ENCODE results near the gene MMP17. TPM values are rescaled to one million over a fixed set of nuclear protein-coding genes. Genes with fewer than 3 reads are reported as not detected.

Gene MMP17
- total RNA-seq, 1 donor from 2014 or later: 0.62 TPM

DNA sequence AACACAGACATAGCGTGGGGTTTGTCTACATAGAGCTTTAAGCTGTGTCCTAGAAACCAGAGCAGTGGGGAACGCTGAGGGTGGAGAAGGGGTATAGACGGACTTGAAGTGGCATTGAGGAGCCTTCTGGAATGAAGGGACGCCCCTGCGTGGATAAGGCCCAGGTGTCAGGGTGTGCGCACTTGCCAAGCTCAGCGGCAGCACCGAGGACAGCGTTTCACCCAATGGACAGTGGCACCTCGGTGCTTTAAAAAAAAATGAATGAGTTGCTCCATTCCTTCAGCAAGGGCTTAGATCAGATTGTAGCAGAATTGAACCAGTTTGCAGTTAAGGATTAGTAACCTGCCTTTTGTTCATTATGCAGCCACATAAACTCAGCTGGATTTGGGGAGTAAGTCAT lies 33.6 kb upstream of the MMP17 start:
- no peak for DNase-seq (ENCODE audit: low spot score)
- H3K27ac Mint-ChIP-seq: no peak overlapping the region
- H3K27me3 Mint-ChIP-seq (ENCODE audit: low read depth): no peaks in the 10 kb centered on the region
- H3K9me3 Mint-ChIP-seq: no peaks in the 10 kb centered on the region
- no peak overlapping the region for H3K4me3 Mint-ChIP-seq (ENCODE audit: low read depth)
- peaks cover 52% of the 10 kb centered on the region for H3K36me3 Mint-ChIP-seq (ENCODE audit: low read depth)
- no peaks in the 10 kb centered on the region for H3K4me1 Mint-ChIP-seq (ENCODE audit: low read depth)
- intact Hi-C loops (cut with micrococcal nuclease): no loop called here

DNA sequence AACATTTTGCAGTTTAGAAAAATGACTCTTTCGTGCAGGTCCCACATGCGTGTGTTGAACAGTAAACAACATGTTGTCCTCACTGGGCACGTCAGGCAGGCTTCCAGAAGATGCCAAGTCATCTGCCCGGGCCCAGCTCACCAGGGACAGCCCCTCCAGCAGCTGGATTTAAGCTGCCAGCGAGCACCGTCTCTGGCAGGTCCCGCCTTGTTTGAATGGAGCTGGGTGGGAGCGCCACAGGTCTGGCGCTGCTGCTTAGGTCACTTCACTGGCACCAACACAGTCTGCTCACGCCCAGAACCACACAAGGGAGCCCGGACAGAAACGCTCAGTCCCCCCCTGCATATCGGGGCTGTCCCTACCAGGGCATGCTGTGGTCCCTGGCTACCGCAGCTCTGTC lies 33.1 kb upstream of the MMP17 start:
- Mint-ChIP-seq H3K4me3 (ENCODE audit: low read depth) (no peak overlapping the region), H3K27me3 (ENCODE audit: low read depth) (no peaks in the 10 kb centered on the region)
- DNase-seq (ENCODE audit: low spot score): no peak

DNA sequence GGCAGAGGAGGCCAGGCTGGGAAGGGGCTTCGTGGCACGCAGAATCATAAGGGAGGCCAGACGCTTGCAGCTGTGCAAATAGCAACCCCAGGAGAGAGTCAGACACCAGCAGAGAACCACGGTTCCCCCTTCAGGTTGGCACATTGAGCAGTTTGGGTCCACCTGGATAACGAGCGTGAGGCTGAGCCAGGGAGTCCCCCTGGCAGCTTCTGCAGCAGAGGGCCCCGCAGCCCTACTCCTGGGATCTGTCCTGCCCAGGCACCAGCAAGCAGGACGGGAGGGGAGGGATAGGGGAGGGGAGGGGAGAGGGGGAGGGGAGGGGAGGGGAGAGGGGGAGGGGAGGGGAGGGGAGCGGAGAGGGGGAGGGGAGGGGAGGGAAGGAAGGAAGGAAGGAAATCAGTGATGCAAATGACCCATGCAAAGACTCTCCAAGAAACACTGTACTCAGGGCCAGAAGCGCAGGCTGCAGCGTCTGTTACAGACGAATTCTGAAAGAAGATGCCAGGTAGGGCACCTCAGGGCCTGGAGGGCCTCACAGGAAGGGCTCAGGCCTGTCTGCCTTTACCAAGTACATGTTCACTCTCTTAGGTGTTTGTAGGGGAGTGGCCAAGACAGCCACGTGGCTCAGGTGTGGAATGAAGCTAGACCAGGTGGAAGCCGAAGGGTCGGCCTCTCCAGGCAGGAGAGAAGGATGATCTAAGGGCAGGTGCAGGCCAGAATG lies 32.3 kb upstream of the MMP17 start:
- Mint-ChIP-seq H3K27ac (no peak overlapping the region), H3K36me3 (ENCODE audit: low read depth) (peaks cover 50% of the 10 kb centered on the region), H3K4me3 (ENCODE audit: low read depth) (no peak overlapping the region), H3K27me3 (ENCODE audit: low read depth) (no peaks in the 10 kb centered on the region), H3K9me3 (no peaks in the 10 kb centered on the region), H3K4me1 (ENCODE audit: low read depth) (no peaks in the 10 kb centered on the region)
- DNase-seq (ENCODE audit: low spot score): no peak
- intact Hi-C loops (cut with micrococcal nuclease): no loop called here

More for the DNA sequence above, 33.1 kb upstream of the MMP17 start:
- no peak overlapping the region for H3K27ac Mint-ChIP-seq
- intact Hi-C loops (cut with micrococcal nuclease): no loop called here
- H3K9me3 Mint-ChIP-seq: no peaks in the 10 kb centered on the region
- peaks cover 52% of the 10 kb centered on the region for H3K36me3 Mint-ChIP-seq (ENCODE audit: low read depth)
- no peaks in the 10 kb centered on the region for H3K4me1 Mint-ChIP-seq (ENCODE audit: low read depth)

DNA sequence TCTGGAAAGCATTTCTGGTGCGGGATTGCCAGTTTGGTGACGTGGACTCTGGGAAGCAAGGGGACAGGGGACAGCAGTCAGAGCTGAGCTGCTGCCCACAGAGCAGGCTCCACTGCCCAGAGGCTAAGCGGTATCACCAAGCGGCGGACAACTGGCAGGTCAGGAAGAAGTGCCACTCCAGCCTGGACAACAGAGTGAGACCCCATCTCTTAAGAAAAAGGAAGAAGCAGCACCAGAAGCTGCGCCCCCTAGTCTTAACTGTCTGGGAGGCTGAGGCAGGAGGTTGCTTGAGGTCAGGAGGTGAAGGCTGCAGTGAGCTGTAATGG lies 31.8 kb upstream of the MMP17 start:
- H3K36me3 Mint-ChIP-seq (ENCODE audit: low read depth): peaks cover 50% of the 10 kb centered on the region
- no peak for DNase-seq (ENCODE audit: low spot score)
- intact Hi-C loops (cut with micrococcal nuclease): no loop called here
- no peaks in the 10 kb centered on the region for H3K27me3 Mint-ChIP-seq (ENCODE audit: low read depth)
- no peak overlapping the region for H3K4me3 Mint-ChIP-seq (ENCODE audit: low read depth)
- no peaks in the 10 kb centered on the region for H3K9me3 Mint-ChIP-seq
- no peaks in the 10 kb centered on the region for H3K4me1 Mint-ChIP-seq (ENCODE audit: low read depth)
- H3K27ac Mint-ChIP-seq: no peak overlapping the region

DNA sequence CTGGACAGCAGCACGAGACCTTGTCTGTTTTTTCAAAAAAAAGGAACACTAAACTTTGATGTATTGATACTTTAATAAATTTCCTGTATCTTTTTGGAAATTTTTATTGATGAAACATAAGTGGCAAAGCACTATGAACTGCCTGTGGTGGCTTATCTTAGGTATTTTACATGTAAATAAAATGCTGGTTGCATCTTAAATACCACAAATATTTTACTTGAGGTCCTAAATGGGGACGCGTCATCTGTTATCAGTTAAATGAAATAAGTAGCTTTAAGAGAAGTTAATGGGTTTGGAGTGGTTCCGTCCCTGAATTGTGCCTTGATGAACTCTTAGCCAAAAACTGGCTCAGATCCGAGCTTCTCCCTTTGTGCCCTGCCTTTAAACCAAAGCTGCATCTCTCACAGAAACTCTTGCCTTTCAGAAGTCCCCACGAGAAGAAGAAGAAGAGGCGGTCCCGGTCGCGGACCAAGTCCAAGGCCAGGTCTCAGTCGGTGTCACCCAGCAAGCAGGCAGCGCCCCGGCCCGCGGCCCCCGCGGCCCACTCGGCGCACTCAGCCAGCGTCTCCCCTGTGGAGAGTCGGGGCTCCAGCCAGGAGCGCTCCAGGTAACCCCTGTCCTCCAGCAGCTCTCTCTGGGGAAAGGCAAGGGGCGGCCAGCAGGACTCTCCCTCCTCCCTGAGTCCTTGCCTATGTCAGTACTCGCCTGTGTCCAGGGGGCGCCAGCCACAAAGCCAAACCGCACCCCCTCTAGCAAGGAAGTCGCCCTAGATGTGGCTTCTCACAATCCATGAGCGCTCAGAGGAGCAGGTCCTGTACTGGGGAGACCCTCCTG lies 31.2 kb upstream of the MMP17 start:
- DNase-seq (ENCODE audit: low spot score): no peak
- Mint-ChIP-seq H3K4me3 (ENCODE audit: low read depth) (no peak overlapping the region), H3K27ac (no peak overlapping the region), H3K9me3 (no peaks in the 10 kb centered on the region), H3K36me3 (ENCODE audit: low read depth) (peaks cover 51% of the 10 kb centered on the region), H3K4me1 (ENCODE audit: low read depth) (no peaks in the 10 kb centered on the region), H3K27me3 (ENCODE audit: low read depth) (no peaks in the 10 kb centered on the region)
- intact Hi-C loops (cut with micrococcal nuclease): no loop called here

DNA sequence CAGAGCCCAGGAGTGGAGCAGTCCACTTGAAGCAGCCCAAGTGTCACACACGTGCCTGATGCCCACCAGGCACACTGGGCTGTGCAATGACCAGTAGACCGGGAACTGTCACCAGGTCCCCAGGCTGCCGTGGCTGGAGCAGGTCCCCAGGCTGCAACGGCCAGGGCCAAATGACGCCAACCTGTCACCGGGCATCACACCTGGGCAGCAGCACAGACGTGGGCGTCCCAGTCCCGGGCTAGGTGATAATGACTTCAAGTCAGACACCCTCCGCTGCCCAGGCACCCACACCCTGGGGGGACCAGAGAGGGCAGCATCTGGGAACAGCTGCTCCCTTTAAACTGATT lies 30.6 kb upstream of the MMP17 start:
- peaks cover 52% of the 10 kb centered on the region for H3K36me3 Mint-ChIP-seq (ENCODE audit: low read depth)
- no peaks in the 10 kb centered on the region for H3K9me3 Mint-ChIP-seq
- H3K27me3 Mint-ChIP-seq (ENCODE audit: low read depth): no peaks in the 10 kb centered on the region
- no peak overlapping the region for H3K4me3 Mint-ChIP-seq (ENCODE audit: low read depth)
- no peak overlapping the region for H3K27ac Mint-ChIP-seq
- DNase-seq (ENCODE audit: low spot score): no peak
- H3K4me1 Mint-ChIP-seq (ENCODE audit: low read depth): no peaks in the 10 kb centered on the region
- intact Hi-C loops (cut with micrococcal nuclease): no loop called here

DNA sequence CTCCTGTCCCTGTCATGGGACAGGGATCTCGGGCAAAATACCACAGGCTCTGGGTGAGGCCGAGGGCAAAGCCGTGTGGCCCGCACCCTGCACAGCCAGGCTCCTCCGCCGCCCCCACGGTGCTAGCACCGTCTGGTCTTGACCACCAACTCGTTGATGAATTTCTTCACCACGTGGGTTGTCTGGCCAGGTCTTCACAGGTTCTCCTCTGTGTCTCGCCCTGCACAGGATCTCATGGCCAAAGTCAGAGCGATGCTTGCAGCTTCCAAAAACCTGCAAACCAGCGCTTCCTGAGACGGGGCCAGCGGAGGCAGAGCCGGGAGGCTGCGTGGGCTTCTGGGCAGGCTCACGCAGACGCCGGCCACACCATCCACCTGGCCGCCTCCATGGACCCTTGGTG lies 29.0 kb upstream of the MMP17 start:
- intact Hi-C loops (cut with micrococcal nuclease): no loop called here
- Mint-ChIP-seq H3K27me3 (ENCODE audit: low read depth) (no peaks in the 10 kb centered on the region), H3K27ac (no peak overlapping the region), H3K9me3 (no peaks in the 10 kb centered on the region), H3K4me3 (ENCODE audit: low read depth) (no peak overlapping the region), H3K36me3 (ENCODE audit: low read depth) (peaks cover 46% of the 10 kb centered on the region), H3K4me1 (ENCODE audit: low read depth) (no peaks in the 10 kb centered on the region)
- no peak for DNase-seq (ENCODE audit: low spot score)

DNA sequence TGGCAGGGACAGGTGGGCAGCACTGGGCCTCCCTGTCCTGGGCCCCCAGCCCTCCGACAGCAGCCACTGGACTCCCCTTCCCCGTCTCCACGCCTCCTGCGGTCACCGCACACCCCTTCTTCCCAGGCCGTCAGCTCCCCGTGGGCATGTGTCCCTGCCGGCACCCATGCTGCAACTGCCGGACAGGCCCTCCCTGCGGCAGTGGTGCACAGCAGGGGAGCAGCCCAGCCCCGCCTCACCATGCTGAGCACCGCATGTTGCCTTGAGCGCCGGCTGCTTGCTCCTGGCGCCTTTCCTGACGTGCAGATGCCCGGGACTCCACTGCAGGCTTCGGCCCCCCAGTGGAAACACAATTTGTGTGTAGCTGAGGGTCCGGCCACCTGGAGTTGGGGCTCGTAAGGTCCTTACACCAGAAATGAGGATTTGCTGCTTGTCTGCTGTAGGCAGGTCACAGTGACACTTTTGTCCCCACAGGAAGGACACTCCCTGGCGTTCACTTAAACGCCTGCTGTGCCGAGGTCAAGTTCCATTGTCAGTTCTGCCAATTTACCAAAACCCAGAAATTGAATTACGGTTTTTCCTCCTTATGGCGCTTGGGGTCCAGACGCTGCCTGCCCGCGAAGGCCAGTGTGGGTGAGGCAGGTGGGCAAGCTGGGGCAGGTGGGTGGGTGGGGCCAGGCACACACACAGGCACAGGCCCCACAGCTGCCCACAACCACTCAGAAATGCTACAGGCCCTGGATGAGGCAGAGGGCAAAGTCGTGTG lies 28.2 kb upstream of the MMP17 start:
- H3K4me1 Mint-ChIP-seq (ENCODE audit: low read depth): no peaks in the 10 kb centered on the region
- no peaks in the 10 kb centered on the region for H3K27me3 Mint-ChIP-seq (ENCODE audit: low read depth)
- H3K27ac Mint-ChIP-seq: no peak overlapping the region
- no peak for DNase-seq (ENCODE audit: low spot score)
- intact Hi-C loops (cut with micrococcal nuclease): no loop called here
- no peak overlapping the region for H3K4me3 Mint-ChIP-seq (ENCODE audit: low read depth)
- H3K36me3 Mint-ChIP-seq (ENCODE audit: low read depth): peaks cover 46% of the 10 kb centered on the region
- H3K9me3 Mint-ChIP-seq: no peaks in the 10 kb centered on the region

DNA sequence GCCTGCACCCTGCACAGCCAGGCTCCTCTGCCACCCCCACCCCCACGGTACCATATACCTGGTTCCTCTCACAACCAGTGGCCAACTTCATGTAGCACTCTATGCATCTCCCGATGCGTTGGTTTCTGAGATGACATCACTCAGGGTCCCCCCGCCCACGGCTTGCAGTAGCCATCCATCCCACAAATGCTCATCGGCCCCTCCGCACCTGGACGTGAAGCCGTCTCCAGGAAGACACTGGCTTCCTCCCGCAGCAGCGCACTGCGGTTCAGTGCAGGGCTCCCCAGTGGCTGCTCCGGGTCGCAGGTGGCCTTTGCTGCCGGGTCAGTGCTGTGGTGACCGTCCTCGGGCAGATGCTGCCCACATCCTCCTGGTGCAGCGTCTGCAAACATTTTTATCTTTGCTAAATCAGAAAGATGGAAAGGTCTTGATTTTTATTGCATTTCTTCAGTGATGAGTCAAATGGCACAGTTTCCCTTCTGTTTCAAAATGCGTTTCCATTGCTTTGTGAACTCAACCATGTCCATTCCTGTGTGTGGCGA lies 27.5 kb upstream of the MMP17 start:
- intact Hi-C loops (cut with micrococcal nuclease): no loop called here
- no peak for DNase-seq (ENCODE audit: low spot score)
- Mint-ChIP-seq H3K27ac (no peak overlapping the region), H3K27me3 (ENCODE audit: low read depth) (no peaks in the 10 kb centered on the region), H3K4me1 (ENCODE audit: low read depth) (no peaks in the 10 kb centered on the region), H3K9me3 (no peaks in the 10 kb centered on the region), H3K36me3 (ENCODE audit: low read depth) (peaks cover 42% of the 10 kb centered on the region), H3K4me3 (ENCODE audit: low read depth) (no peak overlapping the region)

DNA sequence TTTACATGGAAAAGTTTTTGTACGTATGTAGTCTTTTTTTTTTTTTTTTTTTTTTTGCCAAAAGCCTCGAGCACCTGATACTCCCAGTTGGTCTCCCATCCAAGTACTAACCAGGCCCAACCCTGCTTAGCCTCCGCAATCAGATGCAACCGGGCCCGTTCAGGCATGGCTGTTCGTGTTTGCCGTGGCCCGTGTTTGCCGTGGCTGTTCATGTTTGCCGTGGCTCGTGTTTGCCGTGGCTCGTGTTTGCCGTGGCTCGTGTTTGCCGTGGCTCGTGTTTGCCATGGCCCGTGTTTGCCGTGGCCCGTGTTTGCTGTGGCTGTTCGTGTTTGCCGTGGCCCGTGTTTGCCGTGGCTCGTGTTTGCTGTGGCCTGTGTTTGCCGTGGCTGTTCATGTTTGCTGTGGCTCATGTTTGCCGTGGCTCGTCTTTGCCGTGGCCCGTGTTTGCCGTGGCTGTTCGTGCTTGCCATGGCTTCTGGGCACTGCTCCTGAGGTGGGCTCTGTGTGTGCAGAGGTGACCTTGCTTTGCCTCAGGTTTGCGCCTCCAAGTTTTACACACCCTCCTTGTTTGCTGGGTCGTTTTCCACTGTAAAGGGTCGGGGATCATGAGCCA lies 26.8 kb upstream of the MMP17 start:
- intact Hi-C loops (cut with micrococcal nuclease): no loop called here
- no peaks in the 10 kb centered on the region for H3K27me3 Mint-ChIP-seq (ENCODE audit: low read depth)
- H3K36me3 Mint-ChIP-seq (ENCODE audit: low read depth): peaks cover 38% of the 10 kb centered on the region
- H3K27ac Mint-ChIP-seq: no peak overlapping the region
- no peak for DNase-seq (ENCODE audit: low spot score)
- H3K4me3 Mint-ChIP-seq (ENCODE audit: low read depth): no peak overlapping the region
- H3K9me3 Mint-ChIP-seq: no peaks in the 10 kb centered on the region
- no peaks in the 10 kb centered on the region for H3K4me1 Mint-ChIP-seq (ENCODE audit: low read depth)

DNA sequence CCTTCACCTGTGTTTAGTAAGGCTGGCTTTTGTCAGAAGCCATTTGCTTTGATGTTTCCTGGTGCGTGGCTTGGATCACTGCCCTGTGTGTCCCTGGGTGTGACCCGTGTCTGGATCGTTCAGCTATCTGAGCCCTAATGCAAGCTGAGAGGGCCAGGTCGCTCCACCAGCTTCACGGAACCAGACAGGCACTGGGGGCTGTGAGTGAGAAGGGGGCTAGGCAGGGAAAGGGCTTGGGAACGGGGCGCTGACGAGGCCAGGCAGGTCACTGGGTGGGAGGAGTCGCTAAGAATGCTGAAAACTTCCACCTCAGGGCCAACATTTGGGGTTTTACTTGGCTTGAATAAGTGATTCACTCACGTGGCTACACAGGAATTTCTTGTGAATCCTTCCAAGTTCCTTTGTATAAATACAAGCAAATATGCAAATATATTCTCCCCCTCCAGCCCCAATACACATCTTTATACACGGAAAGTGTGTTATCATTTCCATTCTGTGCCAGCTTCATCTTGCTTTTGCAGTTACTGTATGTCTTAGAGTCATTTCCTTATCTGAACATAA lies 24.2 kb upstream of the MMP17 start:
- H3K9me3 Mint-ChIP-seq: no peaks in the 10 kb centered on the region
- DNase-seq (ENCODE audit: low spot score): no peak
- H3K4me1 Mint-ChIP-seq (ENCODE audit: low read depth): no peaks in the 10 kb centered on the region
- peaks cover 27% of the 10 kb centered on the region for H3K36me3 Mint-ChIP-seq (ENCODE audit: low read depth)
- no peak overlapping the region for H3K27ac Mint-ChIP-seq
- intact Hi-C loops (cut with micrococcal nuclease): no loop called here
- H3K27me3 Mint-ChIP-seq (ENCODE audit: low read depth): no peaks in the 10 kb centered on the region
- no peak overlapping the region for H3K4me3 Mint-ChIP-seq (ENCODE audit: low read depth)

DNA sequence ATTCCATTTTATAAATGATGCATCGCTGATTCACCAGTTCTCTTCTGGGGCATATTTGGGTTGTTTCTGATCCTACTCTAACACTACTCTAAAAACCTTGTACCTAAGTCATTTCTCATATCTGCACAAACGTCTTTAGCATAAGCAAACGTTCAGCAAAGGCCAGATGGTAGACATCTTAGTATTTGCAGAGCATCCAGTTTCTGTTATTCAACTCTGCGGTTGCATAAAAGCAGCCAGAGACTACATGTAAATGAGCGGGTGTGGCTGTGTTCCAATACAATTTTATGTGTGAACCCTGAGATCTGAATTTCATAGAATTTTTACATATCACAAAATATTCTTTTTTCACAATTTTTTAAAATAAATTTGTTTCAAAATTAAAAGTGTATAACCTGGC lies 22.8 kb upstream of the MMP17 start:
- Mint-ChIP-seq H3K4me3 (ENCODE audit: low read depth) (no peak overlapping the region), H3K36me3 (ENCODE audit: low read depth) (peaks cover 15% of the 10 kb centered on the region), H3K27ac (no peak overlapping the region), H3K4me1 (ENCODE audit: low read depth) (no peaks in the 10 kb centered on the region), H3K27me3 (ENCODE audit: low read depth) (no peaks in the 10 kb centered on the region), H3K9me3 (no peaks in the 10 kb centered on the region)
- intact Hi-C loops (cut with micrococcal nuclease): no loop called here
- no peak for DNase-seq (ENCODE audit: low spot score)

Data from activated T-helper 2 cell treated with anti-CD3 and anti-CD28 coated beads, Interferon-gamma antibody, Interleukin-2, Interleukin-4, amounts not matched to agents 10 μg/mL and 5 μg/mL and 100 μg/mL, durations not matched to agents 14 hours and 24 hours and 36 hours (primary cell).